Adipose tissue (tissue), 3 donors: ENCODE results near the gene CHRNB2. TPM values are rescaled to one million over a fixed set of nuclear protein-coding genes. Genes with fewer than 3 reads are reported as not detected.

Experiments
- H3K27ac ChIP-seq: one replicate; pipeline ENCODE4 v1.5.1; 2013; ENCODE audit warnings: low read depth, low read length
- WGBS, 3 donors: extraction: QIAGEN DNeasy Blood & Tissue Kit; methylation state at CpG; one replicate each; pipeline ENCODE4 v1.1.7; 2013; 5-methylcytosine and 5-hydroxymethylcytosine counted together
- polyA plus RNA-seq, 3 donors: library from polyadenylated mRNA; stranded (reverse); fragments of 200-250 nt; gene quantifications; one replicate each; pipeline ENCODE4 v1.2.3, GENCODE V29; 2013
- donor health status: healthy with polysubstance abuse.
- donor health status: Bipolar disorder and iron deficiency.
- donor health status: healthy.

Gene CHRNB2
- polyA plus RNA-seq, 3 donors = under 0.01 to 0.38 (median 0.01) TPM

DNA sequence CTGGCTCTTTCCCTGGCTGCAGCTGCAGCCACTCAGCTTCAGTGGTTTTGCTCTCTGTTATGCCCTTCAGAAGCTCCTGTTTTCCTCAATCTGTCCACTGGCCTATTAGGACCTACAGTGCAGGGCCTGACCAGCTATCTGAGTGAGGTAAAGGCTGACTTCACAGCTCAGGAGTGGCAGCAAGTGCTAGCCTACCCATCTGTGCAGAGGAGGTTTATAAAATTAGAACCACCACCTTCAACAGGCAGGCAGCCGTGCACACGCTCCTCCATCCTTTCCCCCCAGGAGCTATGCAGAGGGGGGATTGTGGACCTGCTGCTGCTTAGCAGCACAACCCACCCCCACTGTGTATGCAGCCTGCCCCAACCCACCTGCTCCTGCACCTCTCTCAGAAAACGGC is 32.1 kb downstream of the CHRNB2 start:
- 77 to 79% (median 77%) methylated on average over 3 of the region's 3 CpGs for WGBS, 3 donors

DNA sequence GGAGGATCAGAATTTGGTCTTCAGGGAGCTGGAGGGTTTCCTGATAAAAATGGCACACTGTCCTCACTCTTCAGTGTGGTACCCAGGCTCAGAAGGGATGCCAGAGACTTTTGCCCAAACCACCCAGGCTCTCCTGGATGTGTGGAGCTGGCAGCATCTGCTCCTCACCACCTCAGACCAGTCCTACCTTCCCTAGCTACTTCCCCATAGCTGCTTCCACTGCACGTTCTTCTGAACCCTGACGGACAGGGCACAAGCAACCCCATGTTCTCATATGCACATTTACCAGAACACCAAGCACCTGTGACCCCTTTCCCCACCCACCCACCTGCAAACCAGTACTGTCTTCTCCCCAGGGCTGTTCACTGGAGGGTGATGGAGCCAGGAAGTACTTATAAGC is 35.7 kb downstream of the CHRNB2 start:
- H3K27ac ChIP-seq = no peak overlapping the region
- WGBS, 3 donors = 54 to 61% (median 55%) methylated on average over 2 of the region's 2 CpGs

More for the DNA sequence above, 32.1 kb downstream of the CHRNB2 start:
- no peak overlapping the region for H3K27ac ChIP-seq

DNA sequence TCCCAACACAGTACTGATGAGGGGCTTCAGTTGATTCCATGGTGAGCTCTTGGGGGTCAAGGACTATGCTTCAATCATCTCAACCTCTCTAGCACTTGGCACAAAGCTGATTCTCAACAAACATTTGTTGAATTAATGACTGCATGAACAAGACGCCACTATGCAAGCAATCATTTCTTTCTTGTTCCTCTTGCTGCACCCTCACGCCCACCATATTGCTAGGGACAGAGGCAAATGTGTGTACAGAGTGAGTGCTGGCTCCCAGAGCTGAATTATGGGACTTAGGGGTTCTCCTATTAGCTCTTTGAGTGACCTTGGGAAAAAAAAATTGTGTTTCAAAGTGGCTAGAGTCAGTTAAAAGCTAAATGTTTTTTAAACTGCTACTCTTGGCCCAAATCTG is 38.0 kb downstream of the CHRNB2 start:
- no peak overlapping the region for H3K27ac ChIP-seq
- WGBS, 3 donors = 55 to 82% (median 79%) methylated on average over 2 of the region's 2 CpGs

DNA sequence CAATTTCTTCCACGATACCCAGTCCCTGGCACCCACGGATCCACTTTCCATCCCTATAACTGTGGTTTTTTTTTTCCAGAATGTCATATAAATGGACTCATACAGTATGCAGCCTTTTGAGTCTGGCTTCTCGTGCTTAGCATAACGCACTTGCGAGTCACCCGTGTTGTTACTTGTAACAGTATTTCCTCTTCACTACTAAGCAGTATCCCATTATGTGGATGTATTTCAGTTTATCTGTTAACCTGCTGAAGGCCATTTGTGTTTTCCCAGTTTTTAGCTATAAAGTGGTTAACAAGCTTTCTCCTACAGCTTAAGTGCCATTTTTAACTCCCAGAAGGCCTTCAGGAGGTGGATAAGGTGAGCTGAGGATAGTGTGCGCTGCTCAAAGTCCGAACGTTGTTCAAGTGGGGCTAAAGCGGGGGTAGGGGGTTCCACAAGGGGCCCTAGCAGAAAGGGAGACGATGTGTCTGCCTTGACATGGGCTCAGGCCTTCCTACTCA is 39.6 kb downstream of the CHRNB2 start:
- 4 to 9% (median 7%) methylated on average over 11 of the region's 11 CpGs for WGBS, 3 donors
- no peak overlapping the region for H3K27ac ChIP-seq

GRCh38 chr1:154607609-154608396 is 40.2 kb downstream of the CHRNB2 start, which contains the start of gene ADAR:
Gene ADAR (minus strand): TSS chr1:154608186. CDS start chr1:154608006, 180 bp downstream.
- H3K27ac ChIP-seq = peak within 1 kb of the TSS; percentile 94
- WGBS, 3 donors = 0 to 1% (median 0%) methylated on average over 58 to 59 of the region's 59 CpGs

DNA sequence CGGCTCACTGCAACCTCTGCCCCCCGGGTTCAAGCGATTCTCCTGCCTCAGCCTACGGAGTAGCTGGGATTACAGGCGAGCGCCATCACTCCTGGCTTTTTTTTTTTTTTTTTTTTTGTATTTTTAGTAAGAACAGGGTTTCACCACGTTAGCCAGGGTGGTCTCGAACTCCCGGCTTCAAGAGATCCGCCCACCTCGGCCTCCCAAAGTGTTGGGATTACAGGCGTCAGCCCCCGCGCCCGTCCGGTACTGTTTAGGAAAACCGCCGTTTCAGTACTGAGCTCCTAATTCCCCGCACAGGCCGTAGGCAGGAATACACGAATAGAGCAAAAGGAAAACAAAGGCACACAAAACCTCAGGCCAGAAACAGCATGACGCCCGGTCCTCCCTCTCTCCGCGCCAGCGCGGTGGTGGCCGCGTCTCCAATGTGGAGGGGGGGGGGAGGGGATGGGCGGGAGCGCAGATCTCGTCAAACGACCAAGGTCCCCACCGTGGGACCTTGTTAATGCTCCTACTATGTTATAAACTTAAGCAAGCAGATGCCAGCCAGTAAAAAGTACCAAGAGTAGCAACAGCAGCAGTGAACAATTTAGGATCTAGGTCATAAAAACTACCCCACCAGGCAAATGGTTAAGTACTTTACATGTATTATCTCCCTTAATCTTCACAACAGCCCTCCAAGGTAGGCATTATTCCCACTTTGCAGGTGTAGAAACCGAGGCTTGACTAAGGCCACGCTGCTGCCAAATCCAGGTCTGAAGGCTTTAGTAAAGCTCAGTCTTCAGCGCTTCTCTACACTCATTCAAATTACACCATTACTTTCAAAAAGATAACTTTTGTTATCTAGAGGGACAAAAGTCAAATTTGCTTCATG is 41.1 kb downstream of the CHRNB2 start:
- H3K27ac ChIP-seq = peak overlapping the region; percentile 9
- 4 to 6% (median 5%) methylated on average over 33 to 34 of the region's 37 CpGs for WGBS, 3 donors

DNA sequence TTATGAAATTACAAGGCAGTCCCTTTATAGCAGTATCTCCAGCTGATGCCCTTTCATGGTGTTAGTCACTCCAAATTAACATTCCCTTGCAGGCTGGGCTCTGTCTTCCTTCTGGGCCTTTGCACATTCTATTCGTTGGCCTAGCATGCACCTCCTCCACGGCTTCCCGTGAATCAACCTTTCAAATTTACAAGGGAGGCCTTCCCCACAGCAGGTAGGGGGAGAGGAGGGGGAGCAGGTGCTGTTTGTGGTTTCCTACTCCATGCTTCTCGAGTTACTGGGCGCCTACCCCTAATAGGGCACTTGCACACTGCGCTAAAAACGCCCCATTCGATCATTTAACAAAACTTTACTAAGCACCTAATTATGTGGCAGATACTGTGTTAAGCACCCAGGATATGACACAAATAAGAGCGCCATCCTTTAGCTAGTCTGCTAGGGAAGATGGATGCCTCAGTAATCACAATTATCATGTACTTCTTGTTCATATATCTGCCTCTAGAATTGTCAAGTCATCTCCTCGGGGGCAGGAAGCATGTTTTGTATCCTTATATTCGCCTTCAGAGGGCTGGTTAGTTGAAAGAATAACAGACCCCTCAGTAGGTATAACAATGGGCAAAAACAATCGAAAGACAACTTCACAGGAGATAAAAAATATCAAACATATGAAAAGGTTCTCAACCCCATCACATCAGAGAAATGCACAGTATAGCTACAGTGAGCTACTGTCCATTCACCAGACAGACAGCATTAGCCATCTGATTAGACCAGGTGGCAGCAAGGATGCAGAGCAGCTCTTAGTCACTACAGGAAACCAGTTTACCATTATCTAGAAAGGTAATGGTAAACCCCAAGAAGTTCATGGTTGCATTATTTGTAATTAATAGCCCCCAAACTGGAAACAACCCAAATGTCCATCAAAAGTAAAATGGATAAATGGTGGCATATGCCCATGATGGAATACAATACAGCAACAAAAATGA is 42.1 kb downstream of the CHRNB2 start:
- WGBS, 3 donors = 59 to 76% (median 62%) methylated on average over 12 of the region's 12 CpGs
- no peak overlapping the region for H3K27ac ChIP-seq

DNA sequence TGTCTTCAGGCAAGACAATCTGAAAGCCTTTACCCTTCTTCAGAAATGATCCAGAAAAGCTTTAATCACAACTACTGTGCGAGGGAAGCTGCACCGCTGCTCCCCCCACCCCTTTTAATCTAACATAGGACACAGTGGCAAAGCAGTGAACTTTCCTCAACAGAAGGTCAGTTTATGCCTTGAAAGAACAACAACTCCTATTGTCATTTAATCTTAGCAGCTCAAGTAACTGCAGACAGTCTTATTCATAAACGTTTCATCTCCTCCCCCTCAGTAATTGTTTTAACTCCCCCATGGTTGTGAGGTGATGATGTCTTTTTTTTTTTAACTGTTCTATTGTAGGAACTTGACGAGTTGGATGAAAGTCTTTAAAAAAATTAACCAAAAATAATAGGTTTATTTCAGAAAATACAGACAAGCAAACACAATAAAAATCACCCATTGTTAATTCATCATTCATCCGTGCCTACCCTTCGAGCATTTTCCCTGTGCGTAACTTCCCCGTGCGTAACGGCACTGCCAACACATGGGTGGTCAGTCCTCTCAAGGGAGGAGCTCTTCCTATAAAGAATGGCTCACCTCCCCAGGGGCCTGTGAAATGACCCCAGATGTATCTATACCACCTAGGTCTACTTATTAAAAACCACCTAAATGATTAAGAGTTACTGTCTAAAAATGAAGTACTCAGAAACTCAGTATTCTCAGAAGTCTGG is 43.7 kb downstream of the CHRNB2 start:
- no peak overlapping the region for H3K27ac ChIP-seq
- 48 to 70% (median 54%) methylated on average over 10 of the region's 10 CpGs for WGBS, 3 donors

GRCh38 chr1:154614247-154614646 is 46.7 kb downstream of the CHRNB2 start:
- 95 to 98% (median 97%) methylated on average over 4 of the region's 4 CpGs for WGBS, 3 donors
- no peak overlapping the region for H3K27ac ChIP-seq

GRCh38 chr1:154614901-154615300 is 47.3 kb downstream of the CHRNB2 start:
- no peak overlapping the region for H3K27ac ChIP-seq
- 79 to 82% (median 81%) methylated on average over 6 of the region's 6 CpGs for WGBS, 3 donors

DNA sequence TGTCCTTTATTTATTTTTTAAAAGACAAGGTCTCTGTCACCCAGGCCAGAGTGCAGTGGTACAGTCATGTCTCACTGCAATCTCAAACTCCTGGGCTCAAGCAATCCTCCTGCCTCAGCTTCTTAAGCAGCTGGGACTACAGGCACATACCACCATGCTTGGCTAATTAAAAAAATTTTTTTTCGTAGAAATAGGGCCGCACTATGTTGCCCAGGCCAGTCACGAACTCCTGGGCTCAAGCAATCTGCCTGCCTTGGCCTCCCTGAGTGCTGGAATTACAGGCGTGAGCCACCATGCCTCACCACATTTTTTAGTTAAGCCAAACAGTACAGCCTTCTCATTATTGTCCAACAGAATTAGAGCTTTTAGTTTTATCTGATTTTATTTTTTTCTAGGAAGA is 47.8 kb downstream of the CHRNB2 start:
- H3K27ac ChIP-seq = no peak overlapping the region
- WGBS, 3 donors = 89 to 99% (median 94%) methylated on average over 4 of the region's 4 CpGs

- 76 to 90% (median 88%) methylated on average over 5 of the region's 5 CpGs for WGBS, 3 donors
- H3K27ac ChIP-seq = no peak overlapping the region
Observed at GRCh38 chr1:154616659-154617345, 49.2 kb downstream of the CHRNB2 start.

DNA sequence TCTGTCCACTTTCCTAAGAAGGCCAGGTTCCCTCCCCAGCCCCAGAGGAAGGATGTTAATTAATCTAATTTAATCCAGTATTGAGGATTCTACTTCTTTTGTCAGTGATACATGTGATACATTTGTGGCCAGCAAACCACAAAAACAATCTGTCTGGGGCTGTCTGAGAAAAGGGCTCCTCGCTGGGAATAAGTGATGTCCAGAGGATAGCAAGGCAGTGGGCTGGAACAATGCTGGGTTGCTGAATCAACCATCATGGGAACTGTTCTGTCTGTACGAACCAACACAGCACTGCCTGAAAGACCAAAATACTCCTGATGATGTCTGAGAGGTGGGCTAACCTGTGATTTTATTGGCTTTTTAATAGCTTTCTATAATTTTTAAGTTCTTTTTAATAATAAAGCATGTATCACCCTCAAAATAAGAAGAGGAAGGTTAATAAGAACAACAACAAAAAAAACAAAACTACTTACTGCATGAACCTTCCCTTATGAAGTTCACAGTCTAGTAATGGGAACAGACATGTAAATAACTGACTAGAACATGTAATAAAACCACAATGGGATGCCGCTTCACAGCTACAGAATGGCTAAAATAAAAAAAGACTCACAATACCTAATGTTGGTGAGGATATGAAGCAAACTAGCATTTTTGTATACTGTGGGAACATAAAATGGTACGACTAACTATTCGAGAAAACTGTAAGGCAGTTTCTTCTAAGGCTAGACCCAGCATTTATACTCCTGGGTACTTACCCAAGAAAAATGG is 51.8 kb downstream of the CHRNB2 start:
- 79 to 93% (median 84%) methylated on average over 5 of the region's 5 CpGs for WGBS, 3 donors
- H3K27ac ChIP-seq = no peak overlapping the region

- WGBS, 3 donors = 64 to 86% (median 73%) methylated on average over 3 of the region's 3 CpGs
- H3K27ac ChIP-seq = no peak overlapping the region
Observed at GRCh38 chr1:154620751-154621150, 53.2 kb downstream of the CHRNB2 start.

- H3K27ac ChIP-seq = no peak overlapping the region
- 80 to 88% (median 82%) methylated on average over 5 of the region's 5 CpGs for WGBS, 3 donors
Observed at GRCh38 chr1:154621875-154622274, 54.3 kb downstream of the CHRNB2 start.

DNA sequence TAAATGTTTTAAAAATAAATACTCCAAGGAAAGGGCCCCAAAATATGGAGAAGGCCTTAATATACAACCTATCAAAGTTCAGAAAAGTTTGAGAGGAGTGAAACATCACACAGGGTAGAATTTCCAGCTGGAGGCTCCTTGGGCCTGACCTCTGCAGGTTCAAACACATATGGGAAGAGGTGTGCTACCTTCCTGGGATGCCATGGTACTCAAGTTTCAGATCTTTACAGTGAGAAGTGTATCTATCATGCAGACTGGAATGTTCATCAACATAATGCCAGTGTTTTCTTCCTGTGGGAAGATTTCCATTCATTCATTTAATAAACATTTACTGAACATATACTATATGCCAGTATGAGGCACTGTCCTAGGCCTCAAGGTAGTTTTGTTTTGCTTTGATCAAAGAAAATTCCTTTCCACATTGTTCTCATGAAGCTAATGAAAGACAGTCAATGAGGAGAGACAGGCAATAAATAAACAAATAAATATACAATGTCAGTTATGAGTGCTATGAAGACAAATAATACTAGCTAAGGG is 55.0 kb downstream of the CHRNB2 start:
- H3K27ac ChIP-seq = no peak overlapping the region
